PFSK-1 (cell line): ENCODE data around the gene LOXHD1.

Experiments
- FOXP2 ChIP-seq: optimal IDR thresholded peaks from 2 replicates; pipeline ENCODE3; 2011; ENCODE audit warnings: borderline replicate concordance, control low read depth, inconsistent platforms; ENCODE audit not compliant: insufficient read depth; ENCODE audit errors: extremely low read length, extremely low read depth
- POLR2AphosphoS5 ChIP-seq: IDR thresholded peaks from 2 replicates; pipeline ENCODE4 v1.6.1; 2012; ENCODE audit warnings: low read depth, mild to moderate bottlenecking, control low read depth, low read length, moderate library complexity
- SIN3A ChIP-seq: IDR thresholded peaks from 2 replicates; pipeline ENCODE4 v1.6.1; 2012; ENCODE audit warnings: mild to moderate bottlenecking, low read length, moderate library complexity, borderline replicate concordance; ENCODE audit not compliant: insufficient read depth
- TAF1 ChIP-seq: IDR thresholded peaks from 2 replicates; pipeline ENCODE4 v1.6.1; 2012; ENCODE audit warnings: low read length, control low read depth, borderline replicate concordance; ENCODE audit not compliant: insufficient read depth
- TF ChIP-seq, protein P1 (sequence below), 2 experiments: IDR thresholded peaks; 2 replicates each; pipeline versions ENCODE4 v1.6.1 to v1.8.0; 2011 to 2012; ENCODE audit warnings: low read depth in 2 of 2, low read length in 2 of 2, control low read depth in 1 of 2, inconsistent platforms in 1 of 2, mild to moderate bottlenecking in 1 of 2, moderate library complexity in 1 of 2; ENCODE audit not compliant: insufficient read depth in 1 of 2

DNA sequence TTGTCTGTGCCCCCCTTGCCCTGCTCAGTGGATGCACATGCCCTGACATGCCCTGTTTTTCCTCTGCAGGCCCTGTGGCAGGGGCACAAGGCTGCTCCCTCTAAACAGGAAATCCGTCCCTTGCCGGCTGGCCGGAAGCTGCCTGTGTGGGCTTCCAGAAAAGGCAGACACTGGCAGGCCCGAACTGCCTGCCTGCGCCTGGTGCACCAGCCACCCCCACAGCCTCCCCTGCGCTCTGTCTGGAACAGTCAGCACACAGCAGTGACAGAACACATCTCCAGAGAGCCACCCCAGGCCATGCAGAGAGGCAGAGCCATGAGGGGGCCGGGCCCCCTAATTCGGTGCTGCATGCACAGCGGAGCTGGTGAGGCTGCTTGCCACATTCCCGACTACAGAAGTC, 33.5 kb downstream of the LOXHD1 start:
- TF ChIP-seq POLR2AphosphoS5 (no peak), SIN3A (no peak), TAF1 (no peak), FOXP2 (no peak)
- TF ChIP-seq, protein P1, sequence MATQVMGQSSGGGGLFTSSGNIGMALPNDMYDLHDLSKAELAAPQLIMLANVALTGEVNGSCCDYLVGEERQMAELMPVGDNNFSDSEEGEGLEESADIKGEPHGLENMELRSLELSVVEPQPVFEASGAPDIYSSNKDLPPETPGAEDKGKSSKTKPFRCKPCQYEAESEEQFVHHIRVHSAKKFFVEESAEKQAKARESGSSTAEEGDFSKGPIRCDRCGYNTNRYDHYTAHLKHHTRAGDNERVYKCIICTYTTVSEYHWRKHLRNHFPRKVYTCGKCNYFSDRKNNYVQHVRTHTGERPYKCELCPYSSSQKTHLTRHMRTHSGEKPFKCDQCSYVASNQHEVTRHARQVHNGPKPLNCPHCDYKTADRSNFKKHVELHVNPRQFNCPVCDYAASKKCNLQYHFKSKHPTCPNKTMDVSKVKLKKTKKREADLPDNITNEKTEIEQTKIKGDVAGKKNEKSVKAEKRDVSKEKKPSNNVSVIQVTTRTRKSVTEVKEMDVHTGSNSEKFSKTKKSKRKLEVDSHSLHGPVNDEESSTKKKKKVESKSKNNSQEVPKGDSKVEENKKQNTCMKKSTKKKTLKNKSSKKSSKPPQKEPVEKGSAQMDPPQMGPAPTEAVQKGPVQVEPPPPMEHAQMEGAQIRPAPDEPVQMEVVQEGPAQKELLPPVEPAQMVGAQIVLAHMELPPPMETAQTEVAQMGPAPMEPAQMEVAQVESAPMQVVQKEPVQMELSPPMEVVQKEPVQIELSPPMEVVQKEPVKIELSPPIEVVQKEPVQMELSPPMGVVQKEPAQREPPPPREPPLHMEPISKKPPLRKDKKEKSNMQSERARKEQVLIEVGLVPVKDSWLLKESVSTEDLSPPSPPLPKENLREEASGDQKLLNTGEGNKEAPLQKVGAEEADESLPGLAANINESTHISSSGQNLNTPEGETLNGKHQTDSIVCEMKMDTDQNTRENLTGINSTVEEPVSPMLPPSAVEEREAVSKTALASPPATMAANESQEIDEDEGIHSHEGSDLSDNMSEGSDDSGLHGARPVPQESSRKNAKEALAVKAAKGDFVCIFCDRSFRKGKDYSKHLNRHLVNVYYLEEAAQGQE (IDR thresholded peaks at IDR 0.05; ENCODE audit: insufficient read depth in 1 of 2, low read depth in 2 of 2, low read length in 2 of 2), result no peak
